ENCODE data around the gene FLAD1.

FLAD1 gene

GRCh38 chr1:154982897-154983648, at the start of gene FLAD1:
FLAD1 (plus strand) TSS chr1:154983344; CDS start chr1:154983695, 351 bp downstream.
- Histone ChIP-seq H3K4me1 (peaks cover 13% of the 10 kb centered on the region), H3K27me3 (ENCODE audit: low read depth) (no peaks in the 10 kb centered on the region), H3K4me3 (peak within 1 kb of the TSS; percentile 55), H3K36me3 (replicated peaks) (peaks cover 47% of the 10 kb centered on the region), H3K9me3 (no peaks in the 10 kb centered on the region)
- in situ Hi-C loops (cut with MboI; ENCODE audit: low sequenced_read_pairs), result no loop called here
- peak; percentile 99 for DNase-seq (ENCODE audit: low spot score in 2 of 2)

GRCh38 chr1:154934358-154934948, 48.7 kb upstream of the FLAD1 start:
- H3K4me3 ChIP-seq, result no peak overlapping the region
- no peaks in the 10 kb centered on the region for H3K9me3 ChIP-seq
- no peaks in the 10 kb centered on the region for H3K27me3 ChIP-seq (ENCODE audit: low read depth)
- no peaks in the 10 kb centered on the region for H3K36me3 ChIP-seq (replicated peaks)
- in situ Hi-C loops (cut with MboI; ENCODE audit: low sequenced_read_pairs), result no loop called here
- DNase-seq (ENCODE audit: low spot score in 2 of 2), result no peak
- H3K4me1 ChIP-seq, result peaks cover 10% of the 10 kb centered on the region

GRCh38 chr1:154935749-154936554, 47.2 kb upstream of the FLAD1 start:
- Histone ChIP-seq H3K9me3 (no peaks in the 10 kb centered on the region), H3K4me3 (peak overlapping the region; percentile 60), H3K27me3 (ENCODE audit: low read depth) (no peaks in the 10 kb centered on the region), H3K36me3 (replicated peaks) (no peaks in the 10 kb centered on the region), H3K4me1 (peaks cover 20% of the 10 kb centered on the region)
- no peak for DNase-seq (ENCODE audit: low spot score in 2 of 2)
- in situ Hi-C loops (cut with MboI; ENCODE audit: low sequenced_read_pairs), result no loop called here

GRCh38 chr1:154936555-154937084, 46.5 kb upstream of the FLAD1 start, which contains the start of gene PMVK:
PMVK (minus strand) TSS chr1:154936719; CDS start chr1:154936685, 34 bp downstream.
- H3K4me1 ChIP-seq, result peaks cover 20% of the 10 kb centered on the region
- H3K27me3 ChIP-seq (ENCODE audit: low read depth), result no peaks in the 10 kb centered on the region
- no peaks in the 10 kb centered on the region for H3K9me3 ChIP-seq
- H3K36me3 ChIP-seq (replicated peaks), result no peaks in the 10 kb centered on the region
- peak; percentile 87 to 97 for DNase-seq (ENCODE audit: low spot score in 2 of 2)
- in situ Hi-C loops (cut with MboI; ENCODE audit: low sequenced_read_pairs), result no loop called here
- peak within 1 kb of the TSS; percentile 60 for H3K4me3 ChIP-seq

GRCh38 chr1:154937085-154937987, 45.8 kb upstream of the FLAD1 start:
- peak overlapping the region; percentile 60 for H3K4me3 ChIP-seq
- peaks cover 20% of the 10 kb centered on the region for H3K4me1 ChIP-seq
- in situ Hi-C loops (cut with MboI; ENCODE audit: low sequenced_read_pairs), result no loop called here
- no peaks in the 10 kb centered on the region for H3K36me3 ChIP-seq (replicated peaks)
- DNase-seq (ENCODE audit: low spot score in 2 of 2), result peak; percentile 79 to 90
- no peaks in the 10 kb centered on the region for H3K9me3 ChIP-seq
- no peaks in the 10 kb centered on the region for H3K27me3 ChIP-seq (ENCODE audit: low read depth)

GRCh38 chr1:154937988-154938386, 45.2 kb upstream of the FLAD1 start:
- Histone ChIP-seq H3K4me1 (peaks cover 20% of the 10 kb centered on the region), H3K4me3 (no peak overlapping the region), H3K27me3 (ENCODE audit: low read depth) (no peaks in the 10 kb centered on the region), H3K9me3 (no peaks in the 10 kb centered on the region), H3K36me3 (replicated peaks) (no peaks in the 10 kb centered on the region)
- no peak for DNase-seq (ENCODE audit: low spot score in 2 of 2)
- in situ Hi-C loops (cut with MboI; ENCODE audit: low sequenced_read_pairs), result no loop called here

- in situ Hi-C loops (cut with MboI; ENCODE audit: low sequenced_read_pairs), result no loop called here
- DNase-seq (ENCODE audit: low spot score in 2 of 2), result no peak
- Histone ChIP-seq H3K4me3 (no peak overlapping the region), H3K4me1 (peaks cover 25% of the 10 kb centered on the region), H3K9me3 (no peaks in the 10 kb centered on the region), H3K27me3 (ENCODE audit: low read depth) (no peaks in the 10 kb centered on the region), H3K36me3 (replicated peaks) (no peaks in the 10 kb centered on the region)
Observed at GRCh38 chr1:154938604-154939399, 44.3 kb upstream of the FLAD1 start.

GRCh38 chr1:154940213-154940560, 43.0 kb upstream of the FLAD1 start:
- Histone ChIP-seq H3K9me3 (no peaks in the 10 kb centered on the region), H3K36me3 (replicated peaks) (no peaks in the 10 kb centered on the region), H3K4me1 (peaks cover 29% of the 10 kb centered on the region), H3K27me3 (ENCODE audit: low read depth) (no peaks in the 10 kb centered on the region), H3K4me3 (no peak overlapping the region)
- DNase-seq (ENCODE audit: low spot score in 2 of 2), result no peak
- in situ Hi-C loops (cut with MboI; ENCODE audit: low sequenced_read_pairs), result no loop called here

GRCh38 chr1:154940651-154941194, 42.4 kb upstream of the FLAD1 start:
- Histone ChIP-seq H3K4me3 (no peak overlapping the region), H3K4me1 (peaks cover 28% of the 10 kb centered on the region), H3K27me3 (ENCODE audit: low read depth) (no peaks in the 10 kb centered on the region), H3K36me3 (replicated peaks) (no peaks in the 10 kb centered on the region), H3K9me3 (no peaks in the 10 kb centered on the region)
- peak in 1 of 2 experiments; percentile 63 for DNase-seq (ENCODE audit: low spot score in 2 of 2)
- in situ Hi-C loops (cut with MboI; ENCODE audit: low sequenced_read_pairs), result no loop called here

- peaks cover 21% of the 10 kb centered on the region for H3K4me1 ChIP-seq
- peak in 1 of 2 experiments; percentile 60 for DNase-seq (ENCODE audit: low spot score in 2 of 2)
Observed at GRCh38 chr1:154941333-154942013, 41.7 kb upstream of the FLAD1 start.

GRCh38 chr1:154943649-154944400, 39.3 kb upstream of the FLAD1 start:
- H3K4me3 ChIP-seq, result no peak overlapping the region
- H3K4me1 ChIP-seq, result peaks cover 19% of the 10 kb centered on the region
- H3K27me3 ChIP-seq (ENCODE audit: low read depth), result no peaks in the 10 kb centered on the region
- peak; percentile 58 to 75 for DNase-seq (ENCODE audit: low spot score in 2 of 2)
- no peaks in the 10 kb centered on the region for H3K36me3 ChIP-seq (replicated peaks)
- in situ Hi-C loops (cut with MboI; ENCODE audit: low sequenced_read_pairs), result no loop called here
- H3K9me3 ChIP-seq, result no peaks in the 10 kb centered on the region

More at GRCh38 chr1:154941333-154942013, 41.7 kb upstream of the FLAD1 start:
- Histone ChIP-seq H3K27me3 (ENCODE audit: low read depth) (no peaks in the 10 kb centered on the region), H3K4me3 (no peak overlapping the region), H3K36me3 (replicated peaks) (no peaks in the 10 kb centered on the region), H3K9me3 (no peaks in the 10 kb centered on the region)
- in situ Hi-C loops (cut with MboI; ENCODE audit: low sequenced_read_pairs), result no loop called here

All from HAP-1 (cell line).